Osteoblast (primary cell): Measurements from ENCODE around the gene ECEL1. TPM values are rescaled to one million over a fixed set of nuclear protein-coding genes. Genes with fewer than 3 reads are reported as not detected.
"Not testable (repeated sequence)": the region's sequence is repeated elsewhere in the genome, so short reads cannot be mapped to it uniquely, and the experiment has no call there.

Experiments used
- DNase-seq: peaks from one replicate; pipeline ENCODE4 v3.0.0; 2011; ENCODE audit warnings: low spot score, mixed read lengths; ENCODE audit not compliant: insufficient read length; ENCODE audit errors: missing footprints
- H2AFZ ChIP-seq: 2 replicates; pipeline ENCODE4 v1.6.0; 2011; ENCODE audit warnings: mild to moderate bottlenecking, low read length
- H3K27ac ChIP-seq: 2 replicates; pipeline ENCODE4 v1.5.1; 2011; ENCODE audit warnings: mild to moderate bottlenecking, low read depth, low read length, moderate library complexity
- H3K27me3 ChIP-seq: 2 replicates; pipeline ENCODE4 v1.6.0; 2012; ENCODE audit warnings: mild to moderate bottlenecking, control low read depth, inconsistent platforms, low read length, moderate library complexity; ENCODE audit not compliant: insufficient read depth
- H3K36me3 ChIP-seq: 2 replicates; pipeline ENCODE4 v1.5.1; 2011; ENCODE audit warnings: mild to moderate bottlenecking, low read length, control low read depth, moderate library complexity; ENCODE audit not compliant: insufficient read depth
- H3K4me1 ChIP-seq: 2 replicates; pipeline ENCODE4 v1.5.1; 2011; ENCODE audit warnings: mild to moderate bottlenecking, low read length, control low read depth, moderate library complexity; ENCODE audit not compliant: insufficient read depth
- H3K4me2 ChIP-seq: 2 replicates; pipeline ENCODE4 v1.6.0; 2011; ENCODE audit warnings: mild to moderate bottlenecking, low read length; ENCODE audit not compliant: insufficient read depth
- H3K4me3 ChIP-seq: fragments of 200-600 bp; sonication (generic); 3 replicates; pipeline ENCODE4 v1.5.1; 2012; ENCODE audit warnings: mild to moderate bottlenecking, low read length, inconsistent platforms; ENCODE audit not compliant: insufficient read depth
- H3K79me2 ChIP-seq: 2 replicates; pipeline ENCODE4 v1.6.0; 2012; ENCODE audit warnings: mild to moderate bottlenecking, low read length, control low read depth, inconsistent platforms; ENCODE audit not compliant: insufficient read depth
- H3K9me3 ChIP-seq: 2 replicates; pipeline ENCODE4 v1.5.1; 2011; ENCODE audit warnings: low read depth, low read length, control low read depth
- H4K20me1 ChIP-seq: 2 replicates; pipeline ENCODE4 v1.6.0; 2012; ENCODE audit warnings: mild to moderate bottlenecking, low read length, control low read depth; ENCODE audit not compliant: insufficient read depth
- total RNA-seq: library from RNA; depleted of rRNA; stranded (reverse); fragments of >200 nt; gene quantifications from 2 replicates; pipeline ENCODE4 v1.2.3, GENCODE V29; 2012
- TF ChIP-seq, protein P1 (sequence below): IDR thresholded peaks from 2 replicates; pipeline ENCODE4 v1.5.1; 2011; ENCODE audit warnings: mild to moderate bottlenecking, low read depth, low read length, moderate library complexity; ENCODE audit errors: extremely low read depth

Gene ECEL1
- total RNA-seq, 1 donor = not detected

- TF ChIP-seq, protein P1, sequence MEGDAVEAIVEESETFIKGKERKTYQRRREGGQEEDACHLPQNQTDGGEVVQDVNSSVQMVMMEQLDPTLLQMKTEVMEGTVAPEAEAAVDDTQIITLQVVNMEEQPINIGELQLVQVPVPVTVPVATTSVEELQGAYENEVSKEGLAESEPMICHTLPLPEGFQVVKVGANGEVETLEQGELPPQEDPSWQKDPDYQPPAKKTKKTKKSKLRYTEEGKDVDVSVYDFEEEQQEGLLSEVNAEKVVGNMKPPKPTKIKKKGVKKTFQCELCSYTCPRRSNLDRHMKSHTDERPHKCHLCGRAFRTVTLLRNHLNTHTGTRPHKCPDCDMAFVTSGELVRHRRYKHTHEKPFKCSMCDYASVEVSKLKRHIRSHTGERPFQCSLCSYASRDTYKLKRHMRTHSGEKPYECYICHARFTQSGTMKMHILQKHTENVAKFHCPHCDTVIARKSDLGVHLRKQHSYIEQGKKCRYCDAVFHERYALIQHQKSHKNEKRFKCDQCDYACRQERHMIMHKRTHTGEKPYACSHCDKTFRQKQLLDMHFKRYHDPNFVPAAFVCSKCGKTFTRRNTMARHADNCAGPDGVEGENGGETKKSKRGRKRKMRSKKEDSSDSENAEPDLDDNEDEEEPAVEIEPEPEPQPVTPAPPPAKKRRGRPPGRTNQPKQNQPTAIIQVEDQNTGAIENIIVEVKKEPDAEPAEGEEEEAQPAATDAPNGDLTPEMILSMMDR = no peak
- Histone ChIP-seq H2AFZ (no peak overlapping the region), H4K20me1 (no peaks in the 10 kb centered on the region), H3K4me2 (no peak overlapping the region), H3K4me3 (no peak overlapping the region), H3K9me3 (no peaks in the 10 kb centered on the region), H3K4me1 (no peaks in the 10 kb centered on the region), H3K79me2 (no peaks in the 10 kb centered on the region), H3K36me3 (no peaks in the 10 kb centered on the region), H3K27me3 (peaks cover 15% of the 10 kb centered on the region), H3K27ac (no peak overlapping the region)
- peak; percentile 87 for DNase-seq
These were observed 31.1 kb downstream of the ECEL1 start for GRCh38 chr2:232456296-232457120.

DNA sequence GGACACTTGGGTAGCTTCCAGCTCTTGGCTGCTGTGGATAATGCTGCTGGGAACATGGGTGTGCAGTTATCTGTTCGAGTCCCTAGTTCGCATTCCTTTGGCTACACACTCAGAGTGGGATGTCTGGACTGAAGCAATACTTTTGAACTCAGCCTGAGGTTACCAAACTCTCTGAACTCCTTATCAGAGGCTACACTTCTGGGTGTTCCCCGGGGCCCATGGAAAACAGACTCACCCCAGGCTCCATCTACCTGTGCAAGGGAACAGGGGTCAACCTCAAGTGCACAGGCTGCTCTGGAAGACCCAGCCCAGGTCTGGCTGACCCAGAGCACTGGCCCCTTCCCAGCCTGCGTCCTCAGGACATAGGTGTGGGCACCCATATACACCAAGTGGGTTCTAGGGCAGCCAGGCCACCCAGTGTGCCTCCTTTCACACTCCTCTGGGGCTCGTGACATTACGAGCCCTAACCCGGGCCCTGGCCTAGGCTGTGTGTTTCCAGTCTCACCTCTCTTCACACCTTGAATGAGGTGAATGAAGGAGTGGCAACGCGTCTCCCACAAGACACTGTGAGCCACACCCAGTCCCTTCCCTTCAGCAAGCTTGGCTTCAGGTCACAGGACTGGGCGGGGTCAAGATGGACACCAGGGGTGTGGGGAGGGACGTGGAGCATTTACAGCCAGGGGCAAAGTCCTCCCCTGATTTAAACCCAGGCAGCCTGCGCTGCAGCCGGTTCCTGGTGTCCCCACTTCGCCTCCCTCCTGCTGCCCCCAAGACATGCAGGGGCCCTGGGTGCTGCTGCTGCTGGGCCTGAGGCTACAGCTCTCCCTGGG lies 32.0 kb downstream of the ECEL1 start, which contains the start of gene ALPI:
Gene ALPI, plus strand, starts transcription at position 728 of the 830 bp plus-strand sequence. Its CDS starts 47 bp downstream, at position 775.
- no peaks in the 10 kb centered on the region for H3K79me2 ChIP-seq
- H3K27me3 ChIP-seq = peaks cover 15% of the 10 kb centered on the region
- H4K20me1 ChIP-seq = no peaks in the 10 kb centered on the region
- no peaks in the 10 kb centered on the region for H3K36me3 ChIP-seq
- no peaks in the 10 kb centered on the region for H3K9me3 ChIP-seq
- H2AFZ ChIP-seq = no peak within 1 kb of the TSS
- no peaks in the 10 kb centered on the region for H3K4me1 ChIP-seq
- TF ChIP-seq, protein P1 = no peak
- no peak within 1 kb of the TSS for H3K27ac ChIP-seq
- H3K4me2 ChIP-seq = no peak within 1 kb of the TSS
- no peak within 1 kb of the TSS for H3K4me3 ChIP-seq
- DNase-seq = peak; percentile 73

- peaks cover 12% of the 10 kb centered on the region for H3K27me3 ChIP-seq
- no peak overlapping the region for H3K4me2 ChIP-seq
- no peaks in the 10 kb centered on the region for H4K20me1 ChIP-seq
- H2AFZ ChIP-seq = no peak overlapping the region
- no peaks in the 10 kb centered on the region for H3K9me3 ChIP-seq
- H3K27ac ChIP-seq = no peak overlapping the region
- no peaks in the 10 kb centered on the region for H3K4me1 ChIP-seq
- no peak for DNase-seq
- TF ChIP-seq, protein P1 = no peak
- H3K79me2 ChIP-seq = no peaks in the 10 kb centered on the region
- H3K4me3 ChIP-seq = no peak overlapping the region
- no peaks in the 10 kb centered on the region for H3K36me3 ChIP-seq
These were observed 33.0 kb downstream of the ECEL1 start for GRCh38 chr2:232454630-232455029.

- not testable (repeated sequence) for H3K9me3 ChIP-seq, H3K79me2 ChIP-seq, H3K4me2 ChIP-seq, H3K27me3 ChIP-seq, H2AFZ ChIP-seq, H3K4me3 ChIP-seq, H3K36me3 ChIP-seq, H4K20me1 ChIP-seq, H3K27ac ChIP-seq, DNase-seq, H3K4me1 ChIP-seq
These were observed 36.0 kb downstream of the ECEL1 start for GRCh38 chr2:232451645-232452044.
